Measurements from ENCODE around the gene PDSS1.

- no peak for TF ChIP-seq CTCF (IDR thresholded peaks at IDR 0.05)
- TF ChIP-seq POLR2A (IDR thresholded peaks at IDR 0.05) = no peak
- TF ChIP-seq POLR2AphosphoS5 (IDR thresholded peaks at IDR 0.05; ENCODE audit: insufficient read depth in 1 of 2, low read depth in 1 of 2) = no peak
Measured at GRCh38 chr10:26787362-26787761, 89.9 kb downstream of the PDSS1 start.
